OCI-LY1 (cell line): ENCODE results near the gene NUP214.

Source experiments
- H2AFZ ChIP-seq: fragments of 200-600 bp; sonication (generic), shearing (Covaris generic); 2 replicates; pipeline ENCODE4 v1.6.0; 2014; ENCODE audit warnings: antibody characterized with exemption, mild to moderate bottlenecking, low read length
- H3F3A ChIP-seq: fragments of 200-600 bp; sonication (generic), shearing (Covaris generic); 2 replicates; pipeline ENCODE4 v1.6.0; 2014; ENCODE audit warnings: mild to moderate bottlenecking, antibody characterized with exemption, low read length, moderate library complexity; ENCODE audit not compliant: insufficient read depth
- H3K27ac ChIP-seq: fragments of 200-600 bp; sonication (generic); 2 replicates; pipeline ENCODE4 v1.5.1; 2014; ENCODE audit warnings: low read length, mixed run types, mild to moderate bottlenecking, low read depth; ENCODE audit not compliant: poor library complexity, severe bottlenecking
- H3K27me3 ChIP-seq: fragments of 200-600 bp; sonication (generic); 2 replicates; pipeline ENCODE4 v1.6.0; 2014; ENCODE audit warnings: antibody characterized with exemption, mild to moderate bottlenecking, low read length, moderate library complexity; ENCODE audit not compliant: insufficient read depth
- H3K36me3 ChIP-seq: fragments of 200-600 bp; sonication (generic); 2 replicates; pipeline ENCODE4 v1.6.1; 2014; ENCODE audit warnings: mild to moderate bottlenecking, antibody characterized with exemption, low read length, moderate library complexity, mixed read lengths; ENCODE audit not compliant: insufficient read depth
- H3K4me1 ChIP-seq: fragments of 200-600 bp; sonication (generic); 2 replicates; pipeline ENCODE4 v1.5.1; 2014; ENCODE audit warnings: mild to moderate bottlenecking, low read length, moderate library complexity; ENCODE audit not compliant: insufficient read depth, severe bottlenecking
- H3K4me2 ChIP-seq: fragments of 200-600 bp; sonication (generic), shearing (Covaris generic); 2 replicates; pipeline ENCODE4 v1.6.1; 2014; ENCODE audit warnings: low read length
- H3K4me3 ChIP-seq: fragments of 200-600 bp; sonication (generic); 2 replicates; pipeline ENCODE4 v1.5.1; 2014; ENCODE audit warnings: low read length, low read depth, mild to moderate bottlenecking, mixed read lengths; ENCODE audit not compliant: poor library complexity, severe bottlenecking
- H3K79me2 ChIP-seq: fragments of 200-600 bp; shearing (Covaris generic); 2 replicates; pipeline ENCODE4 v1.6.1; 2016; ENCODE audit warnings: mixed run types, low read length, mixed read lengths; ENCODE audit not compliant: insufficient read depth
- H3K9ac ChIP-seq: fragments of 200-600 bp; sonication (generic), shearing (Covaris generic); 2 replicates; pipeline ENCODE4 v1.6.1; 2014; ENCODE audit warnings: mild to moderate bottlenecking, low read length, mixed read lengths
- H3K9me2 ChIP-seq: fragments of 200-600 bp; sonication (generic), shearing (Covaris generic); 2 replicates; pipeline ENCODE4 v1.6.1; 2014; ENCODE audit warnings: low read depth, mild to moderate bottlenecking, low read length, mixed read lengths
- H3K9me3 ChIP-seq: fragments of 200-600 bp; shearing (Covaris generic); 2 replicates; pipeline ENCODE4 v1.6.1; 2014; ENCODE audit warnings: low read length, mixed read lengths
- H4K20me1 ChIP-seq: fragments of 200-600 bp; sonication (generic), shearing (Covaris generic); 2 replicates; pipeline ENCODE4 v1.6.0; 2016; ENCODE audit warnings: mild to moderate bottlenecking, low read length; ENCODE audit not compliant: insufficient read depth
- CTCF ChIP-seq: fragments of 200-600 bp; sonication (generic), shearing (Covaris generic); IDR thresholded peaks from 2 replicates; pipeline ENCODE4 v1.5.1; 2017; ENCODE audit warnings: mild to moderate bottlenecking, antibody characterized with exemption, low read length, moderate library complexity, mixed read lengths
- EZH2 ChIP-seq: fragments of 200-600 bp; sonication (generic), shearing (Covaris generic); IDR thresholded peaks from 2 replicates; pipeline ENCODE4 v1.8.0; 2017; ENCODE audit warnings: borderline replicate concordance, mixed run types, mild to moderate bottlenecking, antibody characterized with exemption, low read length, moderate library complexity, mixed read lengths

The NUP214 gene

GRCh38 chr9:131146186-131146585 lies 20.8 kb downstream of the NUP214 start:
- Histone ChIP-seq H3K9me3 (no peaks in the 10 kb centered on the region), H3K4me1 (no peaks in the 10 kb centered on the region)

GRCh38 chr9:131148276-131148675 lies 22.9 kb downstream of the NUP214 start:
- no peaks in the 10 kb centered on the region for H3K4me1 ChIP-seq
- H3K27ac ChIP-seq, result no peak overlapping the region
- no peak overlapping the region for H3K4me2 ChIP-seq
- no peaks in the 10 kb centered on the region for H3K9me3 ChIP-seq
- no peaks in the 10 kb centered on the region for H3K27me3 ChIP-seq
- H3K36me3 ChIP-seq, result peaks cover 93% of the 10 kb centered on the region
- no peak overlapping the region for H3K9ac ChIP-seq
- TF ChIP-seq CTCF, result no peak
- TF ChIP-seq EZH2, result no peak
- H4K20me1 ChIP-seq, result no peaks in the 10 kb centered on the region
- no peaks in the 10 kb centered on the region for H3K79me2 ChIP-seq
- H3F3A ChIP-seq, result no peaks in the 10 kb centered on the region
- H3K4me3 ChIP-seq, result no peak overlapping the region
- no peaks in the 10 kb centered on the region for H3K9me2 ChIP-seq
- no peak overlapping the region for H2AFZ ChIP-seq

More at GRCh38 chr9:131146186-131146585, 20.8 kb downstream of the NUP214 start:
- H3K27ac ChIP-seq, result no peak overlapping the region
- no peaks in the 10 kb centered on the region for H3F3A ChIP-seq
- no peaks in the 10 kb centered on the region for H3K79me2 ChIP-seq
- no peaks in the 10 kb centered on the region for H3K27me3 ChIP-seq
- H2AFZ ChIP-seq, result no peak overlapping the region
- H3K9ac ChIP-seq, result no peak overlapping the region
- H4K20me1 ChIP-seq, result no peaks in the 10 kb centered on the region
- peaks cover 92% of the 10 kb centered on the region for H3K36me3 ChIP-seq
- no peak overlapping the region for H3K4me3 ChIP-seq
- TF ChIP-seq EZH2 (no peak), CTCF (no peak)
- H3K9me2 ChIP-seq, result no peaks in the 10 kb centered on the region
- no peak overlapping the region for H3K4me2 ChIP-seq

GRCh38 chr9:131148966-131149687 lies 23.7 kb downstream of the NUP214 start:
- peaks cover 96% of the 10 kb centered on the region for H3K36me3 ChIP-seq
- H3K9me3 ChIP-seq, result no peaks in the 10 kb centered on the region
- no peak overlapping the region for H3K9ac ChIP-seq
- H3K9me2 ChIP-seq, result no peaks in the 10 kb centered on the region
- no peaks in the 10 kb centered on the region for H3F3A ChIP-seq
- no peaks in the 10 kb centered on the region for H4K20me1 ChIP-seq
- H3K79me2 ChIP-seq, result no peaks in the 10 kb centered on the region
- no peak overlapping the region for H3K4me3 ChIP-seq
- TF ChIP-seq EZH2, result no peak
- H3K4me1 ChIP-seq, result no peaks in the 10 kb centered on the region
- no peak overlapping the region for H3K27ac ChIP-seq
- H3K4me2 ChIP-seq, result no peak overlapping the region
- H2AFZ ChIP-seq, result no peak overlapping the region
- no peaks in the 10 kb centered on the region for H3K27me3 ChIP-seq

GRCh38 chr9:131149688-131150053 lies 24.3 kb downstream of the NUP214 start:
- H3K36me3 ChIP-seq, result peaks cover 96% of the 10 kb centered on the region
- no peak overlapping the region for H3K4me2 ChIP-seq
- H3K79me2 ChIP-seq, result no peaks in the 10 kb centered on the region
- no peak overlapping the region for H3K9ac ChIP-seq
- no peak overlapping the region for H3K4me3 ChIP-seq
- no peaks in the 10 kb centered on the region for H3K9me3 ChIP-seq
- no peaks in the 10 kb centered on the region for H4K20me1 ChIP-seq
- no peak overlapping the region for H3K27ac ChIP-seq
- no peak overlapping the region for H2AFZ ChIP-seq
- H3K4me1 ChIP-seq, result no peaks in the 10 kb centered on the region
- TF ChIP-seq CTCF (no peak), EZH2 (no peak)
- H3K9me2 ChIP-seq, result no peaks in the 10 kb centered on the region
- no peaks in the 10 kb centered on the region for H3F3A ChIP-seq
- no peaks in the 10 kb centered on the region for H3K27me3 ChIP-seq
